Body of pancreas (tissue), 4 donors: Measurements from ENCODE around the gene GPN3.

ENCODE experiments used
- POLR2A ChIP-seq, 3 donors: fragments of 450-650 bp; IDR thresholded peaks; one replicate each; pipeline ENCODE4 v1.6.1; 2016; ENCODE audit warnings: antibody characterized with exemption in 3 of 3, mild to moderate bottlenecking in 2 of 3
- TF ChIP-seq, protein P1 (sequence below), 7 experiments: fragments of 450-650 bp in 4 of 7; fragments of 200-600 bp in 3 of 7; sonication (generic) in 3 of 7; IDR thresholded peaks; one replicate each; pipeline ENCODE4 v1.5.1; 2016 to 2019; ENCODE audit warnings: antibody characterized with exemption in 7 of 7

DNA sequence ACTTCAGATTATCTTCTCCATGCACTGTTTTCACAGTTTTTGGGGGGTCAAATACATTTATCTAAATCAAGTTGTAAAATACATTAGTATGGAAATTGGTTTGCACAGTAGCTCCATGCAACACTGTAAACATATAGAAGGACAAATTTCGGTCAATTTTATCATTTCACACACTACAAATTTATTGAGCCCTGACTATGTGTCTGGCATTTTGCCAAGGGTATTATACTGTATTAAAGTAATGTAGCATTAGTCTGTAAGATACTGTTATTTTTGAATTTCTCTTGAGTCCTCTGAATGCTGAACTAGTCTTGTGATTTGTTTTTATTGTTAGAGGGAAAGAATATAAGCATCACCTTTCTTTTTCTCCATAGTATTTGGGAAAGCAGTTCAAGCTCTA, 35.4 kb upstream of the GPN3 start:
- TF ChIP-seq, protein P1, sequence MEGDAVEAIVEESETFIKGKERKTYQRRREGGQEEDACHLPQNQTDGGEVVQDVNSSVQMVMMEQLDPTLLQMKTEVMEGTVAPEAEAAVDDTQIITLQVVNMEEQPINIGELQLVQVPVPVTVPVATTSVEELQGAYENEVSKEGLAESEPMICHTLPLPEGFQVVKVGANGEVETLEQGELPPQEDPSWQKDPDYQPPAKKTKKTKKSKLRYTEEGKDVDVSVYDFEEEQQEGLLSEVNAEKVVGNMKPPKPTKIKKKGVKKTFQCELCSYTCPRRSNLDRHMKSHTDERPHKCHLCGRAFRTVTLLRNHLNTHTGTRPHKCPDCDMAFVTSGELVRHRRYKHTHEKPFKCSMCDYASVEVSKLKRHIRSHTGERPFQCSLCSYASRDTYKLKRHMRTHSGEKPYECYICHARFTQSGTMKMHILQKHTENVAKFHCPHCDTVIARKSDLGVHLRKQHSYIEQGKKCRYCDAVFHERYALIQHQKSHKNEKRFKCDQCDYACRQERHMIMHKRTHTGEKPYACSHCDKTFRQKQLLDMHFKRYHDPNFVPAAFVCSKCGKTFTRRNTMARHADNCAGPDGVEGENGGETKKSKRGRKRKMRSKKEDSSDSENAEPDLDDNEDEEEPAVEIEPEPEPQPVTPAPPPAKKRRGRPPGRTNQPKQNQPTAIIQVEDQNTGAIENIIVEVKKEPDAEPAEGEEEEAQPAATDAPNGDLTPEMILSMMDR (IDR thresholded peaks at IDR 0.05): no peak
- TF ChIP-seq POLR2A (IDR thresholded peaks at IDR 0.05): no peak
